Measurements from ENCODE around the gene PLEKHM3.

- TF ChIP-seq CTCF (conservative IDR thresholded peaks at IDR 0.05; ENCODE audit: low read depth, low read length) (no peak), EZH2 (IDR thresholded peaks at IDR 0.05; ENCODE audit: borderline replicate concordance, low read depth, low read length, poor library complexity, severe bottlenecking) (no peak)
Observed at GRCh38 chr2:207873794-207874193, 151.5 kb downstream of the PLEKHM3 start.

Measured in A673 (cell line).